SK-N-DZ (cell line): Measurements from ENCODE around the gene TMEM91.
"Not testable (repeated sequence)": the region's sequence is repeated elsewhere in the genome, so short reads cannot be mapped to it uniquely, and the experiment has no call there.

ENCODE experiments used
- DNase-seq: peaks from one replicate; pipeline ENCODE4 v3.0.0-alpha.2; 2015; ENCODE audit warnings: low spot score

Gene TMEM91

DNA sequence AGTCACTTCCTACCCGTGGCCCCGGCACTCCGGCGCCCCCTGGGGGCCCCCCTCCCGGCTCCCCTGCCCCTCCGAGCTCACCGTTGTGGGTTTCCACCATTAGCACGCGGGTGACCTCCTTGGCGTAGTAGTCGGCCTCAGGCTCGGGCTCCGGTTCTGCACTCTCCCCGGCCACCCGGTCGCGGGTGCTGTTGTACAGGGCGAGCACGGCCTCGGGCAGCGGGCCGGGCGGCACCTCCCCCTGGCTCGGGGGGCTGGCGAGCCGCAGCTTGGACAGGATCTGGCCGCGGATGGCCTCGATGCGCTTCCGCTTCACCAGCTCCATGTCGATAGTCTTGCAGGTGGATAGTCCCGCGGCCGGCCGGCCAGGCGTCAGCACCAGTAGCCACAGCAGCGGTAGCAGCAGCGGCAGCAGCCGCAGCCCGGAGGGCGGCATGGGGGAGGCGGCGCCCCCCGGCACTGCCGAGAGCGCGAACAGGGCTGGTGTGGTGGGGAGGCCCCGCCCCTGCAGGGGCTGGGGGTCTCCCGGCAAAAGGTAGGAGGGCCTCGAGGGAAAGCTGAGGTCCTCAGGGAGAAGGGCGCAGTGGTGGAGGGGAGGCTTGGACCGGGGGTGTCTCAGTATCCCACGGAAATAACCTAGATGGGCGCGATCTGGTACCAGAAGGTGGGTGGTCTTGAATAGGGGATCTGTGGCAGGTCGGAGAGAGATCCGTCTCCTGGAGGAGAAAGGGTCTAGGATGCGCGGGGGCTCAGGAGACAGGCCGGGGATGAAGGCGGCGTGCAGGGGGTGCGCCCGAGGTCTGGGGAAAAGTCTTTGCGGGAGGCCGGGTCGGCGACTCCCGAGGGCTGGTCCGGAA is 23.5 kb upstream of the TMEM91 start:
- DNase-seq, result peak; percentile 55

GRCh38 chr19:41353466-41354342 is 22.6 kb upstream of the TMEM91 start, which contains the start of gene TGFB1:
TSS of gene TGFB1 (minus strand) at chr19:41353922. CDS start at chr19:41353044, 878 bp downstream.
- peak; percentile 65 for DNase-seq

GRCh38 chr19:41354343-41354953 is 21.9 kb upstream of the TMEM91 start:
- no peak for DNase-seq

- no peak for DNase-seq
These were observed 21.3 kb upstream of the TMEM91 start for GRCh38 chr19:41355035-41355434.

GRCh38 chr19:41355802-41356201 is 20.5 kb upstream of the TMEM91 start:
- no peak for DNase-seq

- DNase-seq, result no peak
These were observed 19.2 kb upstream of the TMEM91 start for GRCh38 chr19:41356984-41357739.

DNA sequence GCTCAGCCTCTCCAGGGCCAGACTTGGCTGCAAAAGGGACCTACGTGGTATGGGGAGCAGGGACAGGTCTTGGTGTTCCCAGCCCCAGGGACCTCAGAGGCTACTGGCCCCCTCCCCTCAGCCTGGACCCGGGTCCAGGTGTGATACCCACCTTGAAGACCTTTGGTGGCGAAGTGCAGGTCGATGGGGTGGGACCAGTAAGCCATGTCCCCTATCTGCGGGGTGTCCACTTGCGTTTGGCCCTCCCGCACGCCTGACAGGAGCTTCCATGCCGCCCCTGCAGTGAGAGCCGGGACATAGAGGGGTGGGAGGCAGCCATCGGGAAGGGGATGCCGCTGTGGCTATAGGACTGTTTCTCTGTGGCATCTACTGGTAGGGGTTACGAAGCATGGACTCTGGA is 18.6 kb upstream of the TMEM91 start:
- DNase-seq, result no peak

GRCh38 chr19:41359741-41360140 is 16.6 kb upstream of the TMEM91 start:
- DNase-seq, result no peak

- no peak for DNase-seq
These were observed 14.0 kb upstream of the TMEM91 start for GRCh38 chr19:41362143-41362847.

GRCh38 chr19:41363371-41363752 is 13.0 kb upstream of the TMEM91 start:
- peak; percentile 5 for DNase-seq

- peak; percentile 96 for DNase-seq
These were observed 12.4 kb upstream of the TMEM91 start, which contains the start of gene B9D2 for GRCh38 chr19:41363753-41364523. TSS of gene B9D2 (minus strand) at chr19:41364149. CDS start at chr19:41363519, 630 bp downstream.

GRCh38 chr19:41364524-41365391 is 11.6 kb upstream of the TMEM91 start:
- no peak for DNase-seq

DNA sequence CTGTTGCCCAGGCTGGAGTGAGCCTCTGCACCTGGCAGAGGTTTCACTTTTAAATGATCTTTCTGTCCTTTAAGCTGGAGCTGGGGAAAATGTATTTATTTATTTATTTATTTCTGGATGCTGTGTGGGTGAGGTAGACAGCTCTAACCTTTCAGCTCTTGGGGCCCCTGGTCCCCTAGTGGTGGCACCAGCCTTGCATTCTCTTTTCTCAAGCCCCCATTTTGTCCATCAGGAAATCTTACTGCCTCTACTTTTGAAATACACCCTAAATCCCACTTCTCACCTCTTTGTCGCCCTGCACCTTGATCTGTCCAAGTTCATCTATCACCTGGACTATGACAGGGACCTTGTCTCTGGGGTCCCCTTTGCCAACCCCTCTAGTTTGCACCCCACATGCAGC is 10.2 kb upstream of the TMEM91 start:
- peak; percentile 12 for DNase-seq

- DNase-seq, result no peak
These were observed 8.5 kb upstream of the TMEM91 start for GRCh38 chr19:41367848-41368301.

DNA sequence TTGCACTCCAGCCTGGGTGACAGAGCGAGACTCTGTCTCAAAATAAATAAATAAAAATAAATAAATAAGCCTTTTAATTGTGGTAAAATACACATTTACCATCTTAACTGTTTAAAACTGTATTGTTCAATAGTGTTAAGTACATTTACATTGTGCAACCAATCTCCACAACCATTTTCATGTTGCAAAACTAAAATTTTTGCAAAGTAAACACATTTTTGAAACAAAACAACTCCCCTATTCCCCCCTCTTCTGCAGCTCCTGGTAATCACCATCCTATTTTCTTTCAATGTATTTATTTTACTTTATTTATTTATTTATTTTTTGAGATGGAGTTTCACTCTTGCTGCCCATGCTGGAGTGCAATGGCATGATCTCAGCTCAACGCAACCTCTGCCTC is 6.6 kb upstream of the TMEM91 start:
- DNase-seq, result no peak

GRCh38 chr19:41371119-41371518 is 5.2 kb upstream of the TMEM91 start:
- DNase-seq, result not testable (repeated sequence)

GRCh38 chr19:41371541-41371940 is 4.8 kb upstream of the TMEM91 start:
- DNase-seq, result no peak

DNA sequence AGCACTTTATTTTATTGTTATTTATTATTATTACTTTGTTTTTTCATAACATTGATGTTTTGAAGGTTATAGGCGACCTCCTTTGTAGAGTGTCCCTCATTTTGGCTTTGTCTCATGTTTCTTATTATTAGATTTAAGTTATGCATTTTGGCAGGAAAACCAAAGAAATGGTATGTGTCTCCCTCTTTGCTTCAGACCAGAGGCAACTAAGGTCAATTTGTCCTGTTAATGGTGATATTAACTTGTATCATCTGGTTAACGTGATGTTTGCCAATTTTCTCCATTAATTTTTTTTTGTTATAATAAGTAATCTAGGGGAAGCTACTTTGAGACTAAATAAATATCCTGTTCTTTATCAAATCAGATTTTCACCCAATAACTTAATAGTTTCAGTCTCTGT is 3.8 kb upstream of the TMEM91 start:
- no peak for DNase-seq

DNA sequence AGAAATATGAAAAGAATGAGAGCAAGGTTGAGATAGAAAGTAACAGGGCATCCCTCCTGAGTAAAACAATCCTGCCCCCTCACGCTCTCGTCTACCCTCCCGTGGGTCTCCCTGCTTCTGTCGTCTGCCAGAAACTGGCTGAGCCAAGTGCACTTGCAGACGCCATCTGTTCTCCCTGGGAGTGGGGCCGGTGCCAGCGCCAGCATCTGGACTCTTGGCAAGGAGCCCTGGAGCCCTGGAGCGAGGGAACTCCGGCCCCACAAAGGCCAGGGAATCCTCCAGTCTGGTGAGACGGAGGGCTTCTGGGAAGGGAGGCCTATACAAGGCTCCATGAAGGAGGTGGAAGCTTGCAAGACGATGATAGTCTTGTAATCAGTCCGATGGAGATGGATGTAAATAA is 2.3 kb upstream of the TMEM91 start:
- DNase-seq, result no peak
